Measurements from ENCODE around the gene GAGE10. TPM values are rescaled to one million over a fixed set of nuclear protein-coding genes. Genes with fewer than 3 reads are reported as not detected.
"Not testable (repeated sequence)": the region's sequence is repeated elsewhere in the genome, so short reads cannot be mapped to it uniquely, and the experiment has no call there.

GAGE10 gene
- total RNA-seq, 4 donors from 2014 or later, result not detected

- H3K9me3 ChIP-seq, H3K36me3 ChIP-seq, H3K27me3 ChIP-seq, H3K27ac ChIP-seq, H3K4me3 ChIP-seq, DNase-seq, H3K4me1 ChIP-seq: not testable (repeated sequence)
Observed at GRCh38 chrX:49331282-49331681, 27.8 kb downstream of the GAGE10 start, which contains the start of gene GAGE13. TSS of gene GAGE13 (plus strand) at chrX:49331582. CDS start at chrX:49332738, 1,156 bp downstream.

GRCh38 chrX:49331841-49332240 lies 28.4 kb downstream of the GAGE10 start:
- not testable (repeated sequence) for H3K4me3 ChIP-seq, H3K27me3 ChIP-seq, H3K9me3 ChIP-seq, H3K27ac ChIP-seq, DNase-seq, H3K36me3 ChIP-seq, H3K4me1 ChIP-seq

GRCh38 chrX:49341449-49341848 lies 38.0 kb downstream of the GAGE10 start:
- H3K27ac ChIP-seq, H3K27me3 ChIP-seq, H3K4me3 ChIP-seq, H3K9me3 ChIP-seq, H3K36me3 ChIP-seq, H3K4me1 ChIP-seq: not testable (repeated sequence)
- DNase-seq, result peak in 1 of 3 donors; percentile 69

GRCh38 chrX:49344496-49345175 lies 41.2 kb downstream of the GAGE10 start:
- not testable (repeated sequence) for H3K36me3 ChIP-seq, H3K27ac ChIP-seq, DNase-seq, H3K4me1 ChIP-seq, H3K4me3 ChIP-seq, H3K9me3 ChIP-seq, H3K27me3 ChIP-seq

GRCh38 chrX:49345402-49345801 lies 42.0 kb downstream of the GAGE10 start:
- not testable (repeated sequence) for H3K4me3 ChIP-seq, DNase-seq, H3K27ac ChIP-seq, H3K9me3 ChIP-seq, H3K27me3 ChIP-seq, H3K36me3 ChIP-seq, H3K4me1 ChIP-seq

- DNase-seq, result peak in 1 of 3 donors; percentile 63
- H3K4me1 ChIP-seq, result not testable (repeated sequence)
Observed at GRCh38 chrX:49346150-49346549, 42.7 kb downstream of the GAGE10 start.

More at GRCh38 chrX:49346150-49346549, 42.7 kb downstream of the GAGE10 start:
- H3K9me3 ChIP-seq, H3K36me3 ChIP-seq, H3K27ac ChIP-seq, H3K4me3 ChIP-seq, H3K27me3 ChIP-seq: not testable (repeated sequence)

Other genes with a start within 250 kb of the GAGE10 start
- 10 to 100 TPM in 3 of 4 donors, not detected in 1; 13.8 to 39.1 (median 24.5) TPM for gene CCDC120, start 244.6 kb upstream of the GAGE10 start, total RNA-seq
- 1 to 10 TPM; 2.8 to 9.8 (median 4.4) TPM for gene PRAF2, start 229.6 kb upstream of the GAGE10 start, total RNA-seq
- 100 to 1,000 TPM in 2 of 4 donors, 10 to 100 TPM in 2; 64.2 to 133 (median 86.9) TPM for gene WDR45, start 223.8 kb upstream of the GAGE10 start, total RNA-seq
- 10 to 100 TPM; 24.0 to 26.8 (median 25.7) TPM for gene GPKOW, start 179.9 kb upstream of the GAGE10 start, total RNA-seq
- gene MAGIX, start 140.9 kb upstream of the GAGE10 start, total RNA-seq, result 10 to 100 TPM in 2 of 4 donors, 1 to 10 TPM in 1, not detected in 1; 5.8 to 14.4 (median 11.6) TPM
- gene PLP2, start 131.7 kb upstream of the GAGE10 start, total RNA-seq, result 10 to 100 TPM; 16.1 to 36.6 (median 30.8) TPM
- gene PRICKLE3, start 117.3 kb upstream of the GAGE10 start, total RNA-seq, result 10 to 100 TPM; 22.5 to 47.0 (median 26.8) TPM
- gene SYP, start 103.5 kb upstream of the GAGE10 start, total RNA-seq, result 10 to 100 TPM in 1 of 4 donors, 1 to 10 TPM in 2, not detected in 1; 5.5 to 11.0 (median 6.7) TPM
- 1 to 10 TPM; 1.7 to 2.8 (median 2.3) TPM for gene CACNA1F, start 70.3 kb upstream of the GAGE10 start, total RNA-seq
- 10 to 100 TPM; 19.1 to 27.4 (median 23.1) TPM for gene CCDC22, start 68.2 kb upstream of the GAGE10 start, total RNA-seq
- gene FOXP3, start 38.9 kb upstream of the GAGE10 start, total RNA-seq, result under 1 TPM in 1 of 4 donors, not detected in 3; 0.66 TPM
- gene PPP1R3F, start 33.9 kb upstream of the GAGE10 start, total RNA-seq, result 10 to 100 TPM in 1 of 4 donors, 1 to 10 TPM in 3; 2.5 to 19.0 (median 7.5) TPM
- not detected for gene GAGE12J, start 18.4 kb downstream of the GAGE10 start, total RNA-seq
- not detected for gene GAGE13, start 27.9 kb downstream of the GAGE10 start, total RNA-seq
- not detected for gene GAGE12C, start 228.5 kb downstream of the GAGE10 start, total RNA-seq
- not detected for gene GAGE12D, start 238.1 kb downstream of the GAGE10 start, total RNA-seq
- not detected for gene GAGE12E, start 247.6 kb downstream of the GAGE10 start, total RNA-seq